Fibroblast of skin of right quadriceps (primary cell): Measurements from ENCODE around the gene SKI.

Experiments used
- DNase-seq: peaks from one replicate; pipeline ENCODE4 v3.0.0-alpha.2; 2013

Gene SKI

DNA sequence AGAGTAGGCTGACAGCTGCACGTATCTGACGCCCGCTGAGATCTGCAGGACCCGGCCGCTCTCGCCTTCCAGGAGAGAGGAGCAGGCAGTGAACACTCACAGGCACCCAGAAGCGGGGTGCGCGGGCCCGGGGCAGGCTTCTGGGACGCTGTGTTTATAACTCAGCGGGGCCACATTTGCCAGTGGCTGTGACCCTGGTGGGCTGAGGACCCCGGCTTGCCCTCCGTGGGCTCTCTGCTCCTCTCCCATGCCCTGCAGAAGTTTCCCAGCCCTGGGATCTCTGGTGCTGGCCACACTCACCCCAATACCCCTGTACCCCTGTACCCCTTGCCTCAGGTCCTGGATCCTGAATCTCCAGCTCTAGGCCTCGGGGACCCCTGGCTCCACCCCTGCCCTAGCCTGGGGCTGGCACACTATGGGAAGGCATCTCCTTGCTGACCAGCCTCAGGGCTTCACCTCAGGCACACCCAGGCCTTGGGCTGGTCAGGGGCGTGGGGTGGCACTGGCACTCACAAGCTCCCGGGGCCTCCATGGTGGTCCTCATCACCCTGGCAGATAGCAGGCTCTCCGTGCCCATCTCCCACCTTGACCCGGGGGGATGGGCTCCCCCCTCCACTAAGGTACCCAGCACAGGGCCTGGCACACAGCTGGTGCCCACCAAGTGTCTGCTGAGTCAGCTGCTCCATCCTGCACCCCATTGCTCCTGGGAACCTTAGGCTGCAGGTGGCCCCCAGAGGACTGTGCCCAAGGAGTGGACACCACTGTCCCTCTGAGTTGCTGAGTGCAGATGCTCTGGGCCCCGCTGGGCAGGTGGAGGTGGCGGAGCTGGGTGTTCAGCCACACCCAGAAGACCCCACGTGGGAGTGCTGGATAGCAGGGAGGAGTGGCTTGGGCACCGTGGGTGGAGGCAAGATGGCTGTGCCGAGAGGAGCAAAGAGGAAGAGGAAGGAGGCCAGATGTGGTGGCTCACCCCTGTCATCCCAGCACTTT, 130.8 kb downstream of the SKI start:
- no peak for DNase-seq
